LNCaP clone FGC (cell line): ENCODE data around the gene SERPINB6.

Source experiments
- DNase-seq: peaks from one replicate; pipeline ENCODE4 v3.0.0-alpha.2; 2011; ENCODE audit warnings: low read depth
- H3K4me3 ChIP-seq: 2 replicates; pipeline ENCODE4 v1.5.1; 2011; ENCODE audit warnings: mild to moderate bottlenecking, low read depth, low read length, control low read depth
- CTCF ChIP-seq: IDR thresholded peaks from 2 replicates; pipeline ENCODE4 v1.5.1; 2012; ENCODE audit warnings: mild to moderate bottlenecking; ENCODE audit not compliant: control insufficient read depth, insufficient read depth; ENCODE audit errors: extremely low read depth

SERPINB6 gene

DNA sequence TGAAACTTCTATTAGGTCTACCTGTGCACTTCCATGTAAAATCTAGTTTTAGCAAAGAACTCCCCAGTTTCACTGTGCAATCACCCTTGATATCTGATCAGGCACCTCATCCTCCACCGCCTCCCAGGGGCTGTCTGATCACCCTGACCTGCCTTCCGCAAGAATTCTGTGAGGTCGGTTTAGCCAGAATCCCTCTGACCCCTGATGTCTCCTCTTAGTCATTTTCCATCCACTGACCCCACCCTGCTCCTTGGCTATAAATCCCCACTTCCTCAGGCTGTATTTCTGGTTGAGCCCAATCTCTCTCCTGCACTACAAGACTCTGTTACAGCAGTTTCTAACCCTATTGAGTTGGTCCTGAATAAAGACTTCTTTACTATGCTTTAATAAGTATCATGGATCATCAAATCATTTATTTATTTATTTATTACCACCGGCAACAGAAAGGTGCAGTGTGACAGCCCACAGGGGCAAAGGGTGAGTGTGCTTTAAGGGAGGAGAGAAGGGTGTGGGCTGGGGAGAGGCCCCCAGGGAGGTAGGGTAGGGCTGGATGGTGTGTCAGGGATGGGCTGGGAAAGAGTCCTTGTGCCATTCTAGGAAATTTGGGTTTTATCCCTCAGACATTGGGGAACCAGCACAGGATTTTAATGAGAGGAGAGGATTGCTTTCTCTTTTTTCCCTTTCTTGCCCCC lies 11.2 kb upstream of the SERPINB6 start:
- no peak for TF ChIP-seq CTCF
- no peak for DNase-seq
- no peak overlapping the region for H3K4me3 ChIP-seq

DNA sequence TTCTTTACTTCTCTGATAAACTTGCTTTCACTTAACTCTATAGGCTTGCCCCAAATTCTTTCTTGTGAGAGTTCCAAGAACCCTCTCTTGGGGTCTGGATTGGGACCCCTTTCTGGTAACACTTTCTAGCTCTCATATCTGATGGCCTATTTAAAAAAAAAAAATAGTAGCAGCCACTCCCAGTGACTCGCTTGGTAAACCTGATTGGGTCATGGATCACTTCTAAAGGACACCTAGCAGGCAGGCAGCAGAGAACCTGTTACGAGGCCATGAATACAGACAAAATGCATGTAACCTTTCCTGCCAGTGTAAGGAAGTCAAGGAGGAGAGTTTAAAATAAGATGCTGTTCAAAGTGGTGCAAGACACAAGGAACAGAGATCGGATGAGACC lies 9.1 kb upstream of the SERPINB6 start:
- no peak for DNase-seq
- H3K4me3 ChIP-seq: no peak overlapping the region
- no peak for TF ChIP-seq CTCF

DNA sequence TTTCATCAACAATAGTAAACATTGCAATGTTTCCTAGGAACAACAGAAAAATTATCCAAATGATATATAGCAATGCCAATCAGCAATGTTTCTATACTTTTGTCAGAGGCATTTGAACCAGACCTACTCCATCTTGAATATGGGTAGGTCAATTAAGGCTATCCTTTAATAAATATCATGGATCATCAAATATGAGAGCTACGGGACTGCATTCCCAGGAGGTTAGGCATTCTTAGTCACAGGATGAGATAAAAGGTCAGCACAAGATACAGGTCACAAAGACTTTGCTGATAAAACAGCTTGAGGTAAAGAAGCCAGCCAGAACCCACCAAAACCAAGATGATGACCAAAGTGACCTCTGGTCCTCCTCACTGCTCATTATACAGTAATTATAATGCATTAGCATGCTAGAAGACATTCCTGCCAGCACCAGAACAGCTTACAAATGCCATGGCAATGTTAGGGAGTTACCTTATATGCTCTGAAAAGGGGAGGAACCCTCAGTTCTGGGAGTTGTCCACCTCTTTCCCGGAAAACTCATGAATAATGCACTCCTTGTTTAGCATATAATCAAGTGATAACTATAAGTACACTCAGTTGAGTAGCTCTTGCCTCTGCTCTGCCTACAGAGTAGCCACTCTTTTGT lies 8.6 kb upstream of the SERPINB6 start:
- no peak overlapping the region for H3K4me3 ChIP-seq
- TF ChIP-seq CTCF: no peak
- DNase-seq: no peak

DNA sequence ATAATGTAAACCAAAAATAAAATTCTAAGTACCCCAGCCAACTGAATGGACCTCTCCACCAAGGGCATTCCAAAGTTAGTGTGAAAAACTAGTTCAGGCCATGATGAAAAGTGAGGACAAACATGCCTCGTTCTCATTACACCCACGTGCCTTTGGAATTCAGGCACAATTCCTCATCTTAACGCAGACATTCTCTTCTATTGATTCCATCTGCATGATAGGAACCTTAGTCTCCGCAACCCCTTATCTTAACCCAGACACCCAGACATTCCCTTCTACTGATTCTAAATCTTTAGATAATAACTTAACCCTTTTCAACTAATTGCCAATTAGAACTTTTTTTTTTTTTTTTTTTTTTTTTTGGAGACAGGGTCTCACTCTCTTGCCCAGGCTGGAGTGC lies 7.6 kb upstream of the SERPINB6 start:
- no peak for TF ChIP-seq CTCF
- H3K4me3 ChIP-seq: no peak overlapping the region
- no peak for DNase-seq

GRCh38 chr6:2977799-2978590 lies 6.6 kb upstream of the SERPINB6 start:
- TF ChIP-seq CTCF: no peak
- no peak overlapping the region for H3K4me3 ChIP-seq
- no peak for DNase-seq

DNA sequence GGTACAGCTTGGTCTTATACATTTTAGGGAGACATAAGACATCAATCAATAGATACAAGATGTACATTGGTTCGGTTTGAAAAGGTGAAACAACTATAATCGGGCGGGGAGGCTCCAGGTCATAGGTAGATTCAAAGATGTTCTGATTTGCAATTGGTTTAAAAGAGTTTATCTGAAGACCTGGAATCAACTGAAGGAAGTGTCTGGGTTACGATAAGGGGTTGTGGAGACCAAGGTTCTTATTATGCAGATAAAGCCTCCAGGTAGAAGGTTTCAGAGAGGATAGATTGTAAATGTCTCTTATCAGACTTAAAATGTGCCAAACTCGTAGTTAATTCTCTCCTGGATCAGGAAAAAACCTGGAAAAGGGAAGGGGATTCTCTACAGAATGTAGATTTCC lies 5.9 kb upstream of the SERPINB6 start:
- TF ChIP-seq CTCF: no peak
- no peak for DNase-seq
- H3K4me3 ChIP-seq: no peak overlapping the region
